B cell (primary cell): ENCODE results near the gene BEGAIN. TPM values are rescaled to one million over a fixed set of nuclear protein-coding genes. Genes with fewer than 3 reads are reported as not detected.

ENCODE experiments used
- ATAC-seq: fragments of 200-7000 bp; cut with Tn5 transposase; one replicate; pipeline ENCODE4 v1.10.0; 2021; ENCODE audit warnings: low read depth, mild to moderate bottlenecking, moderate number of reproducible peaks, moderate library complexity
- CTCF ChIA-PET: fragments of 350-600 bp; sonication (Branson Sonifier 250); formaldehyde crosslinking; loops from one replicate; lab custom pipeline; 2021; ENCODE audit warnings: antibody characterized with exemption, inconsistent platforms; lab: Charles Lee
- POLR2A ChIA-PET: fragments of 350-600 bp; sonication (Branson Sonifier 250); formaldehyde crosslinking; loops from one replicate; lab custom pipeline; 2021; ENCODE audit warnings: antibody characterized with exemption; lab: Charles Lee
- DNase-seq: peaks from one replicate; pipeline ENCODE4 v3.0.0; 2013
- H2AFZ ChIP-seq: 2 replicates; pipeline ENCODE4 v1.6.1; 2012; ENCODE audit warnings: mild to moderate bottlenecking, low read depth, low read length; ENCODE audit not compliant: insufficient read depth, poor library complexity, severe bottlenecking
- H3K27ac ChIP-seq, 2 donors: 1 replicate in 1 of 2; 2 replicates in 1 of 2; pipeline ENCODE4 v1.5.1; 2012 to 2013; ENCODE audit warnings: low read length in 2 of 2, mild to moderate bottlenecking in 2 of 2, moderate library complexity in 1 of 2
- H3K27me3 ChIP-seq, 4 experiments: fragments of 200-600 bp in 1 of 4; sonication (generic) in 1 of 4; replicated peaks in 1 of 4; 1 replicate in 2 of 4; 2 replicates in 2 of 4; pipeline versions ENCODE4 v1.6.1 to v1.7.0; 2013 to 2016; ENCODE audit warnings: low read length in 3 of 4, mild to moderate bottlenecking in 2 of 4, mixed read lengths in 1 of 4, moderate library complexity in 1 of 4; ENCODE audit not compliant: insufficient read depth in 4 of 4, control insufficient read depth in 3 of 4; ENCODE audit errors: control extremely low read depth in 1 of 4
- H3K36me3 ChIP-seq, 2 experiments: replicated peaks in 1 of 2; 1 replicate in 1 of 2; 2 replicates in 1 of 2; pipeline versions ENCODE4 v1.6.1 to v1.7.1; 2013; ENCODE audit warnings: low read length in 1 of 2; ENCODE audit not compliant: insufficient read depth in 2 of 2, control insufficient read depth in 1 of 2; ENCODE audit errors: control extremely low read depth in 1 of 2, extremely low read depth in 1 of 2
- H3K4me1 ChIP-seq, 2 donors: fragments of 200-600 bp in 1 of 2; sonication (generic) in 1 of 2; 1 replicate in 1 of 2; 2 replicates in 1 of 2; pipeline versions ENCODE4 v1.5.1 to v1.6.1; 2013 to 2017; ENCODE audit warnings: low read length in 2 of 2; ENCODE audit not compliant: control insufficient read depth in 2 of 2, insufficient read depth in 2 of 2
- H3K4me2 ChIP-seq: replicated peaks from 2 replicates; pipeline ENCODE3; 2012; ENCODE audit warnings: mild to moderate bottlenecking, low read depth, low read length; ENCODE audit not compliant: poor library complexity, severe bottlenecking
- H3K4me3 ChIP-seq, 5 experiments: fragments of 200-600 bp in 1 of 5; sonication (generic) in 1 of 5; 1 replicate in 3 of 5; 2 replicates in 2 of 5; pipeline versions ENCODE4 v1.5.1 to v1.7.0; 2011 to 2016; ENCODE audit warnings: low read length in 4 of 5, mild to moderate bottlenecking in 4 of 5, low read depth in 2 of 5, control low read depth in 1 of 5, moderate library complexity in 1 of 5; ENCODE audit not compliant: insufficient read depth in 1 of 5; ENCODE audit errors: control extremely low read depth in 1 of 5, extremely low read depth in 1 of 5
- H3K79me2 ChIP-seq: fragments of 200-600 bp; sonication (generic); one replicate; pipeline ENCODE4 v1.6.0; 2016; ENCODE audit warnings: low read length; ENCODE audit not compliant: control insufficient read depth, insufficient read depth
- H3K9ac ChIP-seq: fragments of 200-600 bp; sonication (generic); 2 replicates; pipeline ENCODE4 v1.6.1; 2017; ENCODE audit warnings: mild to moderate bottlenecking, low read length, moderate library complexity
- H3K9me3 ChIP-seq, 3 donors: one replicate each; pipeline versions ENCODE4 v1.6.1 to v1.7.1; 2013; ENCODE audit warnings: low read length in 2 of 3; ENCODE audit not compliant: control insufficient read depth in 2 of 3, insufficient read depth in 1 of 3; ENCODE audit errors: control extremely low read depth in 1 of 3
- H4K20me1 ChIP-seq: 2 replicates; pipeline ENCODE4 v1.6.0; 2012; ENCODE audit warnings: mild to moderate bottlenecking, low read length; ENCODE audit not compliant: insufficient read depth, control insufficient read depth, poor library complexity, severe bottlenecking
- H3K27ac Mint-ChIP-seq: one replicate; pipeline ENCODE4 v1.8.0; 2021; ENCODE audit warnings: mixed read lengths
- H3K27me3 Mint-ChIP-seq: one replicate; pipeline ENCODE4 v1.8.0; 2021; ENCODE audit warnings: mixed read lengths
- H3K4me1 Mint-ChIP-seq: one replicate; pipeline ENCODE4 v1.8.0; 2021; ENCODE audit warnings: mixed read lengths
- H3K4me3 Mint-ChIP-seq: one replicate; pipeline ENCODE4 v1.8.0; 2021; ENCODE audit warnings: mixed read lengths
- H3K9me3 Mint-ChIP-seq: one replicate; pipeline ENCODE4 v1.8.0; 2022; ENCODE audit warnings: mixed read lengths; ENCODE audit not compliant: insufficient read depth
- EZH2 ChIP-seq: IDR thresholded peaks from 2 replicates; pipeline ENCODE4 v1.6.1; 2012; ENCODE audit warnings: borderline replicate concordance, low read depth, mild to moderate bottlenecking, moderate library complexity, low read length; ENCODE audit not compliant: insufficient read depth, poor library complexity, severe bottlenecking
- whole genome bisulfite sequencing: methylation state at CpG from one replicate; pipeline ENCODE4 v1.1.5; 2013; ENCODE audit warnings: missing lambda C conversion rate; ENCODE audit not compliant: insufficient coverage; 5-methylcytosine and 5-hydroxymethylcytosine counted together
- intact Hi-C: fragments of 100-400 bp; cut with micrococcal nuclease; formaldehyde crosslinking; loops from one replicate; pipeline ENCODE4 v1.10.0; 2022
- polyA plus RNA-seq: library from polyadenylated mRNA; depleted of rRNA; stranded (reverse); fragments of >200 nt; gene quantifications from 2 replicates; pipeline ENCODE4 v1.2.3, GENCODE V29; 2012
- total RNA-seq, 2 donors: library from RNA; stranded (reverse); fragments of 120-200 nt in 1 of 2; gene quantifications; 1 replicate in 1 of 2; 2 replicates in 1 of 2; pipeline versions ENCODE4 v1.2.3 to v1.2.4, GENCODE V29; 2013 to 2022
- TF ChIP-seq, protein P1 (sequence below): fragments of 200-600 bp; IDR thresholded peaks from one replicate; pipeline ENCODE4 v1.8.0; 2022; ENCODE audit warnings: antibody characterized with exemption, mild to moderate bottlenecking

The BEGAIN gene
- total and polyA plus RNA-seq, 2 donors (not counting 1 experiment from before 2014, with no cell fraction given) = 4.9 TPM; not detected in 1

- H3K9me3 Mint-ChIP-seq = no peaks in the 10 kb centered on the region
- intact Hi-C loops = no loop called here
Observed at GRCh38 chr14:100571837-100572236, 15.4 kb downstream of the BEGAIN start.

GRCh38 chr14:100570726-100571454, 16.3 kb downstream of the BEGAIN start:
- H3K79me2 ChIP-seq = no peaks in the 10 kb centered on the region
- H3K9me3 ChIP-seq = peaks cover 0 to 10% (median 0%) of the 10 kb centered on the region in 3 donors
- H3K36me3 ChIP-seq = no peaks in the 10 kb centered on the region
- POLR2A ChIA-PET = no interaction called here
- no peak overlapping the region for H3K4me2 ChIP-seq
- Mint-ChIP-seq H3K4me3 (no peak overlapping the region), H3K4me1 (peaks cover 5% of the 10 kb centered on the region), H3K27ac (no peak overlapping the region), H3K27me3 (peaks cover 39% of the 10 kb centered on the region), H3K9me3 (no peaks in the 10 kb centered on the region)
- ATAC-seq (no peak), DNase-seq (no peak)
- no peak overlapping the region for H2AFZ ChIP-seq
- H3K9ac ChIP-seq = no peak overlapping the region
- H3K27me3 ChIP-seq = peaks cover 0 to 57% (median 17%) of the 10 kb centered on the region in 4 experiments
- no peak for TF ChIP-seq EZH2
- TF ChIP-seq, protein P1, sequence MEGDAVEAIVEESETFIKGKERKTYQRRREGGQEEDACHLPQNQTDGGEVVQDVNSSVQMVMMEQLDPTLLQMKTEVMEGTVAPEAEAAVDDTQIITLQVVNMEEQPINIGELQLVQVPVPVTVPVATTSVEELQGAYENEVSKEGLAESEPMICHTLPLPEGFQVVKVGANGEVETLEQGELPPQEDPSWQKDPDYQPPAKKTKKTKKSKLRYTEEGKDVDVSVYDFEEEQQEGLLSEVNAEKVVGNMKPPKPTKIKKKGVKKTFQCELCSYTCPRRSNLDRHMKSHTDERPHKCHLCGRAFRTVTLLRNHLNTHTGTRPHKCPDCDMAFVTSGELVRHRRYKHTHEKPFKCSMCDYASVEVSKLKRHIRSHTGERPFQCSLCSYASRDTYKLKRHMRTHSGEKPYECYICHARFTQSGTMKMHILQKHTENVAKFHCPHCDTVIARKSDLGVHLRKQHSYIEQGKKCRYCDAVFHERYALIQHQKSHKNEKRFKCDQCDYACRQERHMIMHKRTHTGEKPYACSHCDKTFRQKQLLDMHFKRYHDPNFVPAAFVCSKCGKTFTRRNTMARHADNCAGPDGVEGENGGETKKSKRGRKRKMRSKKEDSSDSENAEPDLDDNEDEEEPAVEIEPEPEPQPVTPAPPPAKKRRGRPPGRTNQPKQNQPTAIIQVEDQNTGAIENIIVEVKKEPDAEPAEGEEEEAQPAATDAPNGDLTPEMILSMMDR = no peak
- 84% methylated on average over 22 of the region's 23 CpGs for WGBS
- peaks cover 5 to 20% of the 10 kb centered on the region in 2 donors for H3K4me1 ChIP-seq
- intact Hi-C loops = no loop called here
- H3K4me3 ChIP-seq = no peak overlapping the region
- H4K20me1 ChIP-seq = no peaks in the 10 kb centered on the region
- H3K27ac ChIP-seq = no peak overlapping the region
- CTCF ChIA-PET = no interaction called here

More at GRCh38 chr14:100571837-100572236, 15.4 kb downstream of the BEGAIN start:
- TF ChIP-seq, protein P1 = no peak
- no peak for TF ChIP-seq EZH2
- no peaks in the 10 kb centered on the region for H4K20me1 ChIP-seq
- H3K36me3 ChIP-seq = no peaks in the 10 kb centered on the region
- Mint-ChIP-seq H3K4me1 (peaks cover 3% of the 10 kb centered on the region), H3K4me3 (no peak overlapping the region), H3K27me3 (peaks cover 35% of the 10 kb centered on the region), H3K27ac (no peak overlapping the region)
- H3K27me3 ChIP-seq = peaks cover 0 to 48% (median 13%) of the 10 kb centered on the region in 4 experiments
- WGBS = 95% methylated on average over 16 of the region's 16 CpGs
- POLR2A ChIA-PET = no interaction called here
- CTCF ChIA-PET = no interaction called here
- H3K4me2 ChIP-seq = no peak overlapping the region
- H3K9ac ChIP-seq = no peak overlapping the region
- DNase-seq (no peak), ATAC-seq (no peak)
- H3K4me1 ChIP-seq = peaks cover 3 to 18% of the 10 kb centered on the region in 2 donors
- H3K79me2 ChIP-seq = no peaks in the 10 kb centered on the region
- H3K4me3 ChIP-seq = no peak overlapping the region
- H2AFZ ChIP-seq = no peak overlapping the region
- no peak overlapping the region for H3K27ac ChIP-seq
- peaks cover 0 to 6% (median 0%) of the 10 kb centered on the region in 3 donors for H3K9me3 ChIP-seq
